Skin epidermis (tissue), 12 donors: Measurements from ENCODE around the gene CRB1.
"Not testable (repeated sequence)": the region's sequence is repeated elsewhere in the genome, so short reads cannot be mapped to it uniquely, and the experiment has no call there.

Experiments
- H3K27ac ChIP-seq, 21 experiments: fragments of 200-600 bp; sonication (generic) in 11 of 21; one replicate each; pipeline ENCODE4 v1.5.0; 2020; ENCODE audit warnings: mild to moderate bottlenecking in 3 of 21, inconsistent platforms in 2 of 21, moderate library complexity in 2 of 21
- H3K4me3 ChIP-seq, 7 experiments: fragments of 200-600 bp; sonication (generic) in 2 of 7; one replicate each; pipeline ENCODE4 v1.5.0; 2020; ENCODE audit warnings: inconsistent platforms in 2 of 7, mild to moderate bottlenecking in 2 of 7, moderate library complexity in 1 of 7

Gene CRB1

GRCh38 chr1:197481101-197481500 lies 213.0 kb downstream of the CRB1 start:
- H3K4me3 ChIP-seq: no peak overlapping the region

GRCh38 chr1:197485790-197486189 lies 217.7 kb downstream of the CRB1 start:
- no peak overlapping the region for H3K27ac ChIP-seq
- H3K4me3 ChIP-seq: no peak overlapping the region

More at GRCh38 chr1:197481101-197481500, 213.0 kb downstream of the CRB1 start:
- H3K27ac ChIP-seq: no peak overlapping the region

- no peak overlapping the region for H3K27ac ChIP-seq
- H3K4me3 ChIP-seq: no peak overlapping the region
Measured at GRCh38 chr1:197486946-197487345, 218.9 kb downstream of the CRB1 start.

GRCh38 chr1:197491505-197491904 lies 223.5 kb downstream of the CRB1 start:
- H3K4me3 ChIP-seq, H3K27ac ChIP-seq: not testable (repeated sequence)

- Histone ChIP-seq H3K4me3 (no peak overlapping the region), H3K27ac (no peak overlapping the region)
Measured at GRCh38 chr1:197496722-197497121, 228.7 kb downstream of the CRB1 start.

- H3K27ac ChIP-seq: no peak overlapping the region
- H3K4me3 ChIP-seq: no peak overlapping the region
Measured at GRCh38 chr1:197510691-197511378, 242.8 kb downstream of the CRB1 start.

GRCh38 chr1:197515421-197515820 lies 247.4 kb downstream of the CRB1 start:
- no peak overlapping the region for H3K27ac ChIP-seq

GRCh38 chr1:197519741-197520334 lies 251.8 kb downstream of the CRB1 start:
- H3K27ac ChIP-seq: no peak overlapping the region
- H3K4me3 ChIP-seq: no peak overlapping the region

More at GRCh38 chr1:197515421-197515820, 247.4 kb downstream of the CRB1 start:
- H3K4me3 ChIP-seq: no peak overlapping the region

- no peak overlapping the region for H3K4me3 ChIP-seq
- no peak overlapping the region for H3K27ac ChIP-seq
Measured at GRCh38 chr1:197521118-197521739, 253.2 kb downstream of the CRB1 start.

- Histone ChIP-seq H3K27ac (no peak overlapping the region), H3K4me3 (no peak overlapping the region)
Measured at GRCh38 chr1:197526736-197527371, 258.8 kb downstream of the CRB1 start.
